22Rv1 (cell line): ENCODE data around the gene CRMP1.

Experiments used
- CTCF ChIP-seq: fragments of 450-650 bp; IDR thresholded peaks from 2 replicates; pipeline ENCODE4 v1.5.1; 2017; ENCODE audit warnings: mild to moderate bottlenecking
- ZFX ChIP-seq: fragments of 450-650 bp; IDR thresholded peaks from 2 replicates; pipeline ENCODE4 v1.6.1; 2017; ENCODE audit warnings: antibody characterized with exemption, borderline replicate concordance

- no peak for TF ChIP-seq CTCF
- no peak for TF ChIP-seq ZFX
Observed at GRCh38 chr4:5824227-5824626, 68.7 kb downstream of the CRMP1 start.
